SK-N-SH (cell line): ENCODE results near the gene CPA1. TPM values are rescaled to one million over a fixed set of nuclear protein-coding genes. Genes with fewer than 3 reads are reported as not detected.
A peak's percentile ranks its signal among the peaks of the same experiment; 100 is the strongest.
"Not testable (repeated sequence)": the region's sequence is repeated elsewhere in the genome, so short reads cannot be mapped to it uniquely, and the experiment has no call there.

Source experiments
- CTCF ChIA-PET: fragments of 300-600, 350-600 bp; formaldehyde crosslinking; extraction: SDS; loops from one replicate; lab custom pipeline; 2021; lab: Yijun Ruan, JAX
- POLR2A ChIA-PET: fragments of 350-600 bp; sonication (Branson Sonifier 250); formaldehyde crosslinking; extraction: SDS; loops from one replicate; lab custom pipeline; 2020; ENCODE audit warnings: antibody characterized with exemption, inconsistent platforms; lab: Yijun Ruan, JAX
- DNase-seq: peaks from one replicate; pipeline ENCODE4 v3.0.0; 2012
- H2AFZ ChIP-seq: fragments of 200-600 bp; sonication (generic); 2 replicates; pipeline ENCODE4 v1.8.1; 2016; ENCODE audit warnings: antibody characterized with exemption, mild to moderate bottlenecking, low read depth
- H3F3A ChIP-seq: fragments of 200-600 bp; sonication (generic); replicated peaks from 2 replicates; pipeline ENCODE3; 2016; ENCODE audit warnings: antibody characterized with exemption, mild to moderate bottlenecking; ENCODE audit not compliant: insufficient read depth
- H3K27ac ChIP-seq, 2 experiments: fragments of 200-500 bp in 1 of 2; fragments of 200-600 bp in 1 of 2; sonication (Bioruptor generic) in 1 of 2; sonication (generic), shearing (Covaris generic) in 1 of 2; 2 replicates each; pipeline versions ENCODE4 v1.5.1 to v1.6.1; 2014 to 2016; ENCODE audit warnings: low read depth in 2 of 2, inconsistent platforms in 1 of 2, low read length in 1 of 2, mild to moderate bottlenecking in 1 of 2, mixed read lengths in 1 of 2
- H3K27me3 ChIP-seq: fragments of 200-600 bp; sonication (generic), shearing (Covaris generic); 2 replicates; pipeline ENCODE4 v1.6.1; 2016; ENCODE audit warnings: mixed run types; ENCODE audit not compliant: insufficient read depth
- H3K36me3 ChIP-seq, 2 experiments: fragments of 200-500 bp in 1 of 2; fragments of 200-600 bp in 1 of 2; sonication (Bioruptor generic) in 1 of 2; sonication (generic) in 1 of 2; replicated peaks in 1 of 2; 2 replicates each; pipeline versions ENCODE3 to v1.5.1; 2014 to 2016; ENCODE audit warnings: low read length in 1 of 2, mild to moderate bottlenecking in 1 of 2; ENCODE audit not compliant: insufficient read depth in 2 of 2, control insufficient read depth in 1 of 2
- H3K4me1 ChIP-seq, 2 experiments: fragments of 200-500 bp in 1 of 2; fragments of 200-600 bp in 1 of 2; sonication (Bioruptor generic) in 1 of 2; sonication (generic), shearing (Covaris generic) in 1 of 2; 2 replicates each; pipeline versions ENCODE4 v1.5.1 to v1.6.1; 2014 to 2016; ENCODE audit warnings: low read depth in 1 of 2, low read length in 1 of 2, mixed run types in 1 of 2; ENCODE audit not compliant: insufficient read depth in 2 of 2, control insufficient read depth in 1 of 2
- H3K4me2 ChIP-seq: fragments of 200-600 bp; sonication (generic), shearing (Covaris generic); 2 replicates; pipeline ENCODE4 v1.6.1; 2017; ENCODE audit warnings: mixed run types
- H3K4me3 ChIP-seq, 2 experiments: fragments of 200-500 bp in 1 of 2; fragments of 200-600 bp in 1 of 2; sonication (Bioruptor generic) in 1 of 2; sonication (generic), shearing (Covaris generic) in 1 of 2; 2 replicates each; pipeline versions ENCODE4 v1.5.1 to v1.8.1; 2014 to 2016; ENCODE audit warnings: low read depth in 2 of 2, inconsistent platforms in 1 of 2, low read length in 1 of 2, mild to moderate bottlenecking in 1 of 2, mixed read lengths in 1 of 2, moderate library complexity in 1 of 2
- H3K79me2 ChIP-seq: fragments of 200-600 bp; sonication (generic); 2 replicates; pipeline ENCODE4 v1.8.1; 2017; ENCODE audit warnings: mild to moderate bottlenecking; ENCODE audit not compliant: insufficient read depth
- H3K9ac ChIP-seq: fragments of 200-600 bp; sonication (generic); 2 replicates; pipeline ENCODE4 v1.6.1; 2017; ENCODE audit warnings: mixed run types
- H3K9me2 ChIP-seq: fragments of 200-600 bp; sonication (generic); 2 replicates; pipeline ENCODE4 v1.6.1; 2017; ENCODE audit warnings: mixed run types
- H3K9me3 ChIP-seq: fragments of 200-600 bp; sonication (generic); 2 replicates; pipeline ENCODE4 v1.6.1; 2017; ENCODE audit warnings: mixed run types, mild to moderate bottlenecking, moderate library complexity
- H4K20me1 ChIP-seq: fragments of 200-600 bp; sonication (generic); 2 replicates; pipeline ENCODE4 v1.6.1; 2017; ENCODE audit warnings: mild to moderate bottlenecking, mixed run types; ENCODE audit not compliant: insufficient read depth
- CHD2 ChIP-seq: fragments of 150-350 bp; IDR thresholded peaks from 2 replicates; pipeline ENCODE4 v1.6.1; 2018; ENCODE audit warnings: low read length; ENCODE audit not compliant: partially characterized antibody
- MXI1 ChIP-seq: IDR thresholded peaks from 2 replicates; pipeline ENCODE4 v1.6.1; 2012; ENCODE audit warnings: mild to moderate bottlenecking, low read depth, low read length, improper control_type of control experiment
- NRF1 ChIP-seq: IDR thresholded peaks from 2 replicates; pipeline ENCODE4 v1.6.1; 2012; ENCODE audit warnings: low read depth, mild to moderate bottlenecking, low read length
- POLR2AphosphoS5 ChIP-seq: IDR thresholded peaks from 2 replicates; pipeline ENCODE4 v1.6.1; 2012; ENCODE audit warnings: low read depth, low read length
- RXRA ChIP-seq: IDR thresholded peaks from 2 replicates; pipeline ENCODE4 v1.4.0; 2012; ENCODE audit warnings: low read depth, mild to moderate bottlenecking, borderline replicate concordance
- SIN3A ChIP-seq: IDR thresholded peaks from 2 replicates; pipeline ENCODE4 v1.6.1; 2012; ENCODE audit warnings: low read depth, mild to moderate bottlenecking, low read length, moderate library complexity, borderline replicate concordance
- SMC3 ChIP-seq: IDR thresholded peaks from 2 replicates; pipeline ENCODE4 v1.6.1; 2012; ENCODE audit warnings: low read depth, low read length, improper control_type of control experiment
- YY1 ChIP-seq: IDR thresholded peaks from 2 replicates; pipeline ENCODE4 v1.4.0; 2012; ENCODE audit warnings: low read depth, mild to moderate bottlenecking
- WGBS: methylation state at CpG from one replicate; pipeline ENCODE4 v1.1.6; 2017; ENCODE audit warnings: low lambda C conversion rate; 5-methylcytosine and 5-hydroxymethylcytosine counted together
- polyA plus RNA-seq, 3 experiments: library from polyadenylated mRNA; depleted of rRNA; stranded (reverse); fragments of >200 nt; gene quantifications; 2 replicates each; pipeline ENCODE4 v1.2.3, GENCODE V29; 2012
- TF ChIP-seq, protein P1 (sequence below): IDR thresholded peaks from 2 replicates; pipeline ENCODE4; 2012

Gene CPA1
- polyA plus RNA-seq, 1 of the 3 experiments (the other 2 are of a cell fraction), result 0.05 TPM

DNA sequence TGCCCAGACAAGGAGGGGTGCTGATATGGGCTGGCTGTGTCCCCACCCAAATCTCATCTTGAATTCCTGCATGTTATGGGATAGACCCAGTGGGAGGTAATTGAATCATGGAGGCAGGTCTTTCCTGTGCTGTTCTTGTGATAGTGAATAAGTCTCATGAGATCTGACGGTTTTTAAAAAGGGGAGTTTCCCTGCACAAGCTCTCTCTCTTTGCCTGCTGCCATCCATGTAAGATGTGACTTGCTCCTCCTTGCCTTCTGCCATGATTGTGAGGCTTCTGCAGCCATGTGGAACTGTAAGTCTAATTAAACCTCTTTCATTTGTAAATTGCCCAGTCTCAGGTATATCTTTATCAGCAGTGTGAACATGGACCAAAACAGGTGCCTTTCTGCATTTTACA lies 3.8 kb upstream of the CPA1 start:
- H3K36me3 ChIP-seq, H3K9ac ChIP-seq, POLR2A ChIA-PET, DNase-seq, CTCF ChIA-PET, H3K4me3 ChIP-seq, H2AFZ ChIP-seq, H3K27ac ChIP-seq, H4K20me1 ChIP-seq, H3K9me3 ChIP-seq, H3K4me2 ChIP-seq, H3K79me2 ChIP-seq, H3K9me2 ChIP-seq, H3K27me3 ChIP-seq: not testable (repeated sequence)
- WGBS, result 63% methylated on average over 1 of the region's 1 CpG
- Histone ChIP-seq H3F3A (peaks cover 10% of the 10 kb centered on the region), H3K4me1 (peaks cover 16 to 39% of the 10 kb centered on the region in 2 experiments)

DNA sequence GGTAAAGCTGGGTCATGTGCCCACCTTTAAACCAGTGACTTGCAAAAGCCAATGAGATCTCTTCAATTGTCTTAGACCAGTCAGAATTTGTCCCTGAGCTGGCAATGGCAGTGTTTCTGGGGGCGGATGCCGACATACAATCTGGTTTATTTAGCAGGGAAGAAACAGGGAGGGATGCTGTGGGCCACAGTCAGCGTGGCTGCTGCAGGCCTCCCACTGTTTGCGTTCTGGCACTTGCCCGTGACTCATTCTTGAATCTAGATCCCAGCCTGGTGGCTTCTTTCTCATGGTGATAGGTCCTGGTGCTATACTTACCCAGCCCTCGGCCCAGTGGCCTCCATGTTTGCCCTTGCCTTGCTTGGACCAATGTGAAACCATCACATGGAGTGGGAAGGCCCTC lies 3.1 kb upstream of the CPA1 start:
- Histone ChIP-seq H3K27ac (no peak overlapping the region), H3F3A (peaks cover 10% of the 10 kb centered on the region), H3K4me3 (no peak overlapping the region), H3K9me2 (no peaks in the 10 kb centered on the region), H3K9me3 (no peaks in the 10 kb centered on the region), H3K36me3 (no peaks in the 10 kb centered on the region), H4K20me1 (no peaks in the 10 kb centered on the region), H3K4me2 (no peak overlapping the region), H3K79me2 (no peaks in the 10 kb centered on the region), H3K27me3 (no peaks in the 10 kb centered on the region), H2AFZ (no peak overlapping the region), H3K9ac (no peak overlapping the region), H3K4me1 (peaks cover 16 to 39% of the 10 kb centered on the region in 2 experiments)
- ChIA-PET POLR2A (no interaction called here), CTCF (no interaction called here)
- 77% methylated on average over 6 of the region's 6 CpGs for WGBS
- TF ChIP-seq SIN3A (no peak), YY1 (no peak)
- DNase-seq, result no peak

DNA sequence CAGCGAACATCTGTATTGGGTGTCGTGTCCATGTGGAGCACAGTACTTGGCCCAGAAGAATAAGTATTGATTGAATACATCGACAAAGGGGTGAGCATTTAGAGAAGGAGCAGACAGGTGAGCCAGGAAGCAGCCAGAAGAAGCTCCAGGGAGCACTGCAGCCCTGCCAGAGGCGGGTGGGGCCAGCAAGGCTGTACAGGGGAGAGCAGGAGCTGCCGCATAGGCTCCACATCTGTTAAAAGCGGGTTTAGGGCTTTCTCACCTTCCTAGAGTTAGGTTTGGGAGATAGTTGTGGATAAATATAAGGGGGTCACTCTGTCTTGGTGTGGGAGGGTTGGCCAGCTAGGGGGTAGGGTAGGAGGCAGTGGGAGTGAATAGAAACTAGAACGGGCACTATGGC lies 1.3 kb upstream of the CPA1 start:
- CTCF ChIA-PET, result interaction anchor here (1.0 to 1.1 kb wide), 2 partner anchors 8 to 101 kb away, joined by 3 read pairs; no protein-coding TSS in a partner anchor
- Histone ChIP-seq H4K20me1 (no peaks in the 10 kb centered on the region), H3K36me3 (no peaks in the 10 kb centered on the region), H3K4me2 (no peak overlapping the region), H3K9me3 (no peaks in the 10 kb centered on the region), H3K79me2 (no peaks in the 10 kb centered on the region), H3F3A (no peaks in the 10 kb centered on the region), H3K4me1 (peaks cover 0 to 22% of the 10 kb centered on the region in 2 experiments; a peak in 1 of 4 replicates), H3K27ac (peak overlapping the region in 1 of 2 experiments; percentile 84; a peak in 2 of 4 replicates)
- WGBS, result 85% methylated on average over 7 of the region's 7 CpGs
- no peak for DNase-seq
- no peak for TF ChIP-seq SMC3
- TF ChIP-seq RXRA, result no peak
- TF ChIP-seq, protein P1, sequence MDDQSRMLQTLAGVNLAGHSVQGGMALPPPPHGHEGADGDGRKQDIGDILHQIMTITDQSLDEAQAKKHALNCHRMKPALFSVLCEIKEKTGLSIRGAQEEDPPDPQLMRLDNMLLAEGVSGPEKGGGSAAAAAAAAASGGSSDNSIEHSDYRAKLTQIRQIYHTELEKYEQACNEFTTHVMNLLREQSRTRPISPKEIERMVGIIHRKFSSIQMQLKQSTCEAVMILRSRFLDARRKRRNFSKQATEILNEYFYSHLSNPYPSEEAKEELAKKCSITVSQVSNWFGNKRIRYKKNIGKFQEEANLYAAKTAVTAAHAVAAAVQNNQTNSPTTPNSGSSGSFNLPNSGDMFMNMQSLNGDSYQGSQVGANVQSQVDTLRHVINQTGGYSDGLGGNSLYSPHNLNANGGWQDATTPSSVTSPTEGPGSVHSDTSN, result no peak
- TF ChIP-seq NRF1, result no peak
- no peak for TF ChIP-seq MXI1
- no peak for TF ChIP-seq CHD2
- no peak for TF ChIP-seq POLR2AphosphoS5
- TF ChIP-seq, all 33 proteins: peak for 0
- Histone ChIP-seq H3K9me2 (no peaks in the 10 kb centered on the region), H3K27me3 (no peaks in the 10 kb centered on the region), H2AFZ (no peak overlapping the region), H3K4me3 (no peak overlapping the region), H3K9ac (no peak overlapping the region)
- POLR2A ChIA-PET, result no interaction called here
